GM18498 (cell line): ENCODE measurements around the gene CILP2.

ENCODE experiments used
- ATAC-seq: cut with Tn5 transposase; IDR thresholded peaks from one replicate; pipeline ENCODE4 v1.9.1; 2021; ENCODE audit warnings: mild to moderate bottlenecking, moderate library complexity; ENCODE audit not compliant: unreplicated experiment

Gene CILP2

GRCh38 chr19:19528721-19529490, 9.2 kb upstream of the CILP2 start, which contains the start of gene YJEFN3:
YJEFN3 (plus strand) TSS chr19:19528911; CDS start chr19:19528933, 22 bp downstream.
- no peak for ATAC-seq

GRCh38 chr19:19529783-19530422, 8.2 kb upstream of the CILP2 start:
- ATAC-seq, result no peak

GRCh38 chr19:19530423-19530804, 7.7 kb upstream of the CILP2 start:
- no peak for ATAC-seq

GRCh38 chr19:19530889-19531288, 7.2 kb upstream of the CILP2 start:
- no peak for ATAC-seq

- peak; percentile 61 for ATAC-seq
Observed at GRCh38 chr19:19531951-19532805, 5.9 kb upstream of the CILP2 start.

GRCh38 chr19:19532806-19533701, 5.0 kb upstream of the CILP2 start:
- ATAC-seq, result no peak

GRCh38 chr19:19533841-19534240, 4.2 kb upstream of the CILP2 start:
- no peak for ATAC-seq

- ATAC-seq, result no peak
Observed at GRCh38 chr19:19534556-19535265, 3.4 kb upstream of the CILP2 start.

- no peak for ATAC-seq
Observed at GRCh38 chr19:19535311-19536191, 2.5 kb upstream of the CILP2 start.

- ATAC-seq, result no peak
Observed at GRCh38 chr19:19537075-19538048, 703 bp upstream of the CILP2 start.

- no peak for ATAC-seq
Observed at GRCh38 chr19:19538785-19539166, 711 bp downstream of the CILP2 start.

GRCh38 chr19:19539698-19540063, 1.6 kb downstream of the CILP2 start:
- ATAC-seq, result no peak

GRCh38 chr19:19540064-19540714, 2.1 kb downstream of the CILP2 start:
- no peak for ATAC-seq

- peak; percentile 51 for ATAC-seq
Observed at GRCh38 chr19:19540715-19541515, 2.9 kb downstream of the CILP2 start.

GRCh38 chr19:19541616-19542015, 3.6 kb downstream of the CILP2 start:
- no peak for ATAC-seq

- no peak for ATAC-seq
Observed at GRCh38 chr19:19542507-19542906, 4.4 kb downstream of the CILP2 start.

GRCh38 chr19:19543101-19543500, 5.0 kb downstream of the CILP2 start:
- no peak for ATAC-seq
